ENCODE results near the gene PLEKHM2.
"Not testable (repeated sequence)": the region's sequence is repeated elsewhere in the genome, so short reads cannot be mapped to it uniquely, and the experiment has no call there.

Gene PLEKHM2

DNA sequence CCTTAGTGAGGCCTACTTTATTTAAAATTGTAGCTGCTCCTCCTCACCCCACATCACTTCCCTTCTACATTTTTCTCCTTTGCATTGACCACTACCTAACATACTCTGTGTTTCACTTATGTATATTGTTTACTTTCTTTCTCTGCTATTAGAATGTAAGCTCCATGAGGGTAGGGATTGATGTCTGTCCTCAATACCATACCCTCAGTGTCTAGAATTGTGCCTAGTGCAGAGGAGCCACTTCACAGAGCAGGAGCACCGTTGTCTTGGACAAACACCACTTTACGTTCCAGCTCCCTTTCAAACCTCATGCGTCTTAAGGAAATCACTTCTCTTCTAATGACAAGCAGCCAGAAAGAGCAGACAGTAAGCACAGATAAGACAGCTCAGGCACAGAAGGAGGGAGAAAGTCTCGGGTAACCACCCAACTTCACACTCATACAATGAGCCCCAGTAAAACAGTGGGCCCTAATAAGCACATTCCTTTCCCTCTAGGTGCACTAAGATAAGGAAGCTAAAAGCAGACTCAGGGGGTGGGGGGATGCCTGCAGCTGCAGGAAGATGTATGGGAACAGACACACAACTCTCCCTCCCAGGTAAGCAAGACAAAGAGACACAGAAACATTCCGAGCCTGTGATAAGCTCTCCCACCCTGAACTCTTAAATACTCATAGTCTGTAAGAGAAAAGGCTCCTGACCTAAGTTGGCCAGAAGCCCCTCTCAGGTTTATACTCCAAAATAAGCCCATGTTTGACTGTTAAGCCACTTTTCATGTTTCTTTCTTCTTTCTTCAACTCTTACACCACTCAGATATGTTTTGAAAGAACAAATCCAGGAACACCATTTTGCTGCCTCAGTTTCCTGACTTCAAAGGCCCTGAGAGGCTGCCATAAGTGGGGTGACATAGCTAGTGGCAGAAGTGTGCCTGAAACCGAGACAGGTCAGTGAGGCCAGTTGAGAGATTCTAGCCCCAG, 7.1 kb upstream of the PLEKHM2 start:
- DNase-seq (ENCODE audit: low read depth, low spot score) = no peak

DNA sequence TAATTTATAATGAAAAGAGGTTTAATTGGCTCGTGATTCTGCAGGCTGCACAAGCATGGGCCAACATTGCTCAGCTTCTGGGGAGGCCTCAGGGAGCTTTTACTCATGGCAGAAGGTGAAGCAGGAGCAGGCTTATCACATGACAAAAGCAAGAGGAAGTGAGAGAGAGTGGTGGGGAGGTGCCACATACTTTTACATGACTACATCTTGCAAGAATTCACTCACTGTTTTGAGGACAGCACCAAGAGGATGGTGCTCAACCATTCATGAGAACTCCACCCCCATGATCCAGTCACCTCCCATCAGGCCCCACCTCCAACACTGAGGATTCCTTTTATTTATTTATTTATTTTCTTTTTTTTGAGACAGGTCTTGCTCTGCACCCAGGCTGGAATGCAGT, 5.5 kb upstream of the PLEKHM2 start:
- DNase-seq (ENCODE audit: low read depth, low spot score) = no peak

DNA sequence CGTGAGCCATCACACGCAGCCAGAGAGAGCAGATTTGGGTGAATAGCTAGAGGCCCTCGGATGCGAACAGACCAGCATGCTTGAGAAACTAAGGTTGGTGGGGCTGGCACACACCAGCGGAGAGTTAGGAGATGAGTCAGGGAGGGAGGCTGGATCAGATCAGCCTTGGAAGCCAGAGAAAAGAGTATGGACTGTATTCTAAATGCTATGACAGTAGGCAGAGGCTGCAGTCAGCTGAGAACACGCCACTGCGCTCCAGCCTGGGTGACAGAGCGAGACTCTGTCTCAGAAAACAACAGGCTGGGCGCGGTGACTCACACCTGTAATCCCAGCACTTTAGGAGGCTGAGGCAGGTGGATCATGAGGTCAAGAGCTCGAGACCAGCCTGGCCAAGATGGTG, 4.0 kb upstream of the PLEKHM2 start:
- no peak for DNase-seq (ENCODE audit: low read depth, low spot score)

DNA sequence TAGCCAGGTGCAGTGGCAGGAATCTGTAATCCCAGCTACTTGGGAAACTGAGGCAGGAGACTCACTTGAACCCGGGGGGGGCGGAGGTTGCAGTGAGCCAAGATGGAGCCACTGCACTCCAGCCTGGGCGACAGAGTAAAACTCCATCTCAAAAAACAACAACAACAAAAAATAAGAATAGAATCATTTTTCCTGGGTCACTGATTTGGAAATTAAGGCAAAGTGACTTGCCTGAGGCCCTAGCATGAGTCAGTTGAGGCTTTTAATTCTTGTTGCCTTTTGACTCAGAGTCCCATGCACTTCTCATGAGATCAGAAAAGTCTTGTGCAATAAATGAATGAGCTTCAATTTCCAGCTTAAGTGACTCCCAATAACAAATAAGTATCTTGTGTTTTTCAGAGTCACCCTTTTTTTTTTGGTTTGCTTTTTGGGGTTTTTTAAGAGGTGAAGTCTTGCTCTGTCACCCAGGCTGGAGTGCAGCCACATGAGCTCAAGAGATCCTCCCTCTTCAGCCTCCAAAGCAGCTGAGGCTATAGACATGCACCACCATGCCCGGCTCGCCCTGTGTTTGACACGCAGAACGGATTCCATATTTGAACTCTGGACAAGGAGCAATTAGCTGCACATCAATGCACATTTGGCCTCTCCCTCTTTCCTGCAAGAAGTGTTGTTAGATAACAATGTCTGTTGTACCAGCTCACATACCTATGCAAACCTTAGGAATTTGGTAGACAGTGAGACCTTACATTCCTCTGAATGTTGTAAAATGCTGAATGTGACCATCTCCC, 3.4 kb upstream of the PLEKHM2 start:
- DNase-seq (ENCODE audit: low read depth, low spot score) = no peak

DNA sequence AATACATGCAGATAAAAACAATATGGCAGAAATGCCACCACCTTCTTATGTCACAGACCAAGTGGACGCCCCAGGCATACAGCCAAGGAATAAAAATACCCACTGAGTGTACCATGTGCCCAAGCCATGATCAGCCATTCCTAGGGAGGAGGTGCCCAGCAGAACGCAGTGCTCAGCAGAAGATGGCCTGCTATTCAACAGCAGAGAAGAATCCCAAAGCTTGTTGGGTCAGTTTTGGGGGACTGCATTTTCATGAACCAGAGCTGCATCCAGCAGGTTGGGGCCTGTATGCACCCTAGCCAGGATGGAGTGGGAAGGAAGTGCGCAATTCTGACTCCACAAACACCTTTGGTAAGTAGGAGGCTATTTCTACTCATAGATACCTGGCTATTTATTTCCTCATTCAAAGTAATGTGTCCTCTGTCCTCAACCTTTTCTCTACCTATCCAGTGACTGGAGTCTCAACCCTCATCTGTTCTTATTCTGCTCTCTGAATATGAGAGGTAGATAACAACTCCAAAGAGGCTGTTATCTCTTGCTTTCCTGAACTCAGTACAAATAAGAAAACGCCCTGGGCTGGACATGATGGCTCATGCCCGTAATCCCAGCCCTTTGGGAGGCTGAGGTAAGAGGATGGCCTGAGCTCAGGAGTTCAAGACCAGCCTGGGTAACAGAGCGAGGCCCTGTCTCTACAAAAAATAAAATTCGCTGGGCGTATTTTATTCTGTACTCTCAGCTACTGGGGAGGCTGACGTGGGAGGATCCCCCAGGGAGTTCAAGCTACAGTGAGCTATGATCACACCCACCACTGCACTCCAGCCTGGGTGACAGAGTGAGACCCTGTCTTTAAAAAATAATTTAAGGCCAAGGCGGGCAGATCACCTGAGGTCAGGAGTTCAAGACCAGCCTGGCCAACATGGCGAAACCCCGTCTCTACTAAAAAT, 2.5 kb upstream of the PLEKHM2 start:
- DNase-seq (ENCODE audit: low read depth, low spot score) = no peak

DNA sequence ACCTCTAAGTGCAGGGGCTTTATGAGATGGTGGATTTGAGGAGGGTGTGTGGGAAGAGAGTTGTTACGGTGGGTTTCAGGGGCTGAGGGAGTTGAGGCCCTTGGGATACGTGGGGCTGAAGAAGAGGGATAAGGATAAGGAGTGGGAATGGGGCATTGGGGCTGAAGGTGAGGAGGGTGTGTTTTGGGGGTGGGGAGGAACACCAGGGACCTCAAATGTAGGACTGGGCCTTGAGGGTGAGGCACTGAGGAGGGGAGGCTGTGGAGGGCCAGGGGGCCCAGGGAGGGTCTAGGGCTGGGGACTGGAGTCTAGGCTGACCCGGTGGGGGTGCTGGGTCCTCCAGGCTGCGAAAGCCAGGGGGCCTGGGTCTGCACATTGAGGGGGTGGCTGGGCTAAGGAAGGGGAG, 1.2 kb upstream of the PLEKHM2 start:
- no peak for DNase-seq (ENCODE audit: low read depth, low spot score)

DNA sequence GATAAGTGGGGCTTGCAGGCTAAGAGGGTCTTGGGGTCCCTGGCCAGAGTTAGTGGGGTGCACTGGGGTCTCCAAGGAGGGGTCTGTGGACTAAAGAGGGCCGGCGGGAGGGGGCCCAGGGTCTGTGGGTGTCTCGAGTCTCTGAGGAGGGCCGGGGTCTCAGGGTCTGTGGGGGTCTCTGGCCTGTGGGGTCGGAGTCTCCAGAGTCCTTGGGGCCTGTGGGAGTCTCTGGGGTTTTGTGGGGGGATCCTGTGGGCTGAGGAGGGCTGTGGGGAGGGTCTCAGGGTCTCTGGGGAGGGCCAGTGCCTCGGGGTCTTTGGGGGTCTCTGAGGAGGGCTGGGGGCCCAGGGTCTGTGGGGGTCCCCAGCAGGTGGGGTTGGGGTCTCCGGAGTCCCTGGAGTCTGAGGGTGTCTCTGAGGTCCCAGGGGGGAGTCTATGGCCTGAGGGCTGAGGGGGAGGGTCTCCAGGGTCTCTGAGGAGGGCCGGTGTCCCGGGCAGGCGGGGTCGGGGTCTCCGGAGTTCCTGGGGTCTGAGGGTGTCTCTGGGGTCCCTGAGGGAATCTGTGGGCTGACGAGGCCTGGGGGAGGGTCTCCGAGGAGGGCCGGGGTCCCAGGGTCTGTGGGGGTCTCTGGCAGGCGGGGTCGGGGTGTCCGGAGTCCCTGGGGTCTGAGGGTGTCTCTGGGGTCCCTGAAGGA, 628 bp upstream of the PLEKHM2 start:
- DNase-seq (ENCODE audit: low read depth, low spot score) = no peak

DNA sequence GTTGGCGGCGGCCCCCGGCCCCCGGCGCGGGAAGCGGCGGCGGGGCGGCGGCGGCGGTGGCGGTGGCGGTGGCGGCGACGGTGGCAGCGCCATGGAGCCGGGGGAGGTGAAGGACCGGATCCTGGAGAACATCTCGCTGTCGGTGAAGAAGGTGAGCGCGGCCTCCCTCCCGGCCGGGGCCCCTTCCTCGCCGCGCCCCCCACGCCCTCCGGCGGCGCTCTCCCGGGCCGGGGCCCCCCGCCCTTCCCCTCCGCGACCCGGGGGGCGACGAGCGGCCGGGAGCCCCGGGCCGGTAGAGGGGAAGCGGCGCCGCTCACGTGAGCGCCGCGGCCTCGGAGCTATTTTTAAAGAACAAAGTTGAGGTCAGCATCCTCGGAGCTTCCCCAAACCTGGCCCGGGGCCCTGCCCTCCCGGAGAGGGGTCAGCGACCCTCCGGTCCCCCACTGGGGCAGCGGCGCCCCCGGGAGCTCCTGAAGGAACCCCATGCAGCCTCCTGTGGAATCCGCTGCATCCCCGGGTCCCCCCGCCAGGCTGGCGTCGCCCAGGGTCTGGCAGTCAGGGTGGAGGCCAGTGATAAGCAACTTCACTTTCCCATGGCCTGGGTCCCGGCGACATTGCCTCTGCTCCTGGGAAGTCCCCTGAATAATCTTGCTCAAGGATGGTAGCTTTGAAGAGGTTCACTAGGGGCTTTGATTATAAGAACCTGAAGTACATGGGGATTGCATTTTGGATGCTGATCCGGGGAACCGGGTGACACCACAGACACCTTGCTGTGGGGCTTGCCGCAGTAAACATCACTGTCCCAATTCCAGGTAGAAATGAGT, 560 bp downstream of the PLEKHM2 start:
- no peak for DNase-seq (ENCODE audit: low read depth, low spot score)

DNA sequence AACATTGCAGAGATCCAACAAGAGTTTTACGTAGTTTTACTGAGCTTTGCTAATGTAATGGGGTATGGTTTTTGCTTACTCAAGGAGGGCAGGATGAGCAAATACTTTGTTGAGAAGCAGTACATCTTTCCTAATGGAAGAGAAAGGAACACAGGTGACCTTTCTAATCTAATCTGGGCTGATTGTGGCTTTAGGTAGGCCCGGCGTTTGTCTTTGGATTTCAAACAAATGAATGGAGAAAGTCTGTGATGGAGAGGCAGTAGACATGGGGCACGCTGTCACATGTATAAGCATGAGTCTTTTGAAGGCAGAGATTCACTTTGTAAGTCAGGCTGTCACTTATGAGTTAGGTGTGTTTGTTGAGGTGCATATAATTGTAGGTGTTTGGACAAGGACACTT, 1.7 kb downstream of the PLEKHM2 start:
- DNase-seq (ENCODE audit: low read depth, low spot score) = no peak

DNA sequence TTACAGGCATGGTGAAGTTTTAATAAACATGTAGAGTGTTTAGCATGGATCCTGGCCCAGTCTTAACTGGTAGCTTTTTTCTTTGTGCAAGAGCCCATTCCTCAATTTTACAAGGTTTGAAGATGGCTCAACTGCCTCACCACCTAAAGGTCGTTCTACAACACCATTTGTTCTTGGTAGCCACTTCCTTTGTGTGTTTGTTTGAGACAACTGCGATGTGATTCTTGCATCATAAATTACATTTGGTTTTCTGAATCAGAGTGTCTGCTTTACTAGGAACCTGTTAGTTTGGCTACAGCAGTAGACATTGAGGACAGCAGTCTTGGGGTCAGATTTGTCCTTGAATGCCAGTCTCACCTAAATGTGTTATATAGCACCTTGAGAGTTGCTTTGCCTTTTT, 3.3 kb downstream of the PLEKHM2 start:
- no peak for DNase-seq (ENCODE audit: low read depth, low spot score)

DNA sequence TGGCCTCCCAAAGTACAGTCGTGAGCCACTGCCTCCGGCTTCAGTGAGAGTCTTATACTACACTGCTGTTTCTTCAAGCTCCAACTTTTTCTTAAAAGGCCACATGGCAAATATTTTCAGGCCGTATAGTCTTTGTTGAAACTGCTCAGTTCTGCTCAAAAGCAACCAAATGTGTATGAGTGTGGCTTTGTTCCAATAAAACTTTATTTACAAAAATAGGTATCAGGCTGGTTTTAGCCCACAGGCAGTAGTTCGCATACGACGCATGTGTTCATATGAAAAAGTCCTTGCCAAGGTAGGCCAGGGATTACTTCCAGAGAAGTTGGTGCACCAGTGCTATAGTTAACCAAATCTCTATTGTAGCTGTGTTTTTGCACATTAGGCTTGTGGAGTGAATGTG, 6.2 kb downstream of the PLEKHM2 start:
- DNase-seq (ENCODE audit: low read depth, low spot score) = no peak

DNA sequence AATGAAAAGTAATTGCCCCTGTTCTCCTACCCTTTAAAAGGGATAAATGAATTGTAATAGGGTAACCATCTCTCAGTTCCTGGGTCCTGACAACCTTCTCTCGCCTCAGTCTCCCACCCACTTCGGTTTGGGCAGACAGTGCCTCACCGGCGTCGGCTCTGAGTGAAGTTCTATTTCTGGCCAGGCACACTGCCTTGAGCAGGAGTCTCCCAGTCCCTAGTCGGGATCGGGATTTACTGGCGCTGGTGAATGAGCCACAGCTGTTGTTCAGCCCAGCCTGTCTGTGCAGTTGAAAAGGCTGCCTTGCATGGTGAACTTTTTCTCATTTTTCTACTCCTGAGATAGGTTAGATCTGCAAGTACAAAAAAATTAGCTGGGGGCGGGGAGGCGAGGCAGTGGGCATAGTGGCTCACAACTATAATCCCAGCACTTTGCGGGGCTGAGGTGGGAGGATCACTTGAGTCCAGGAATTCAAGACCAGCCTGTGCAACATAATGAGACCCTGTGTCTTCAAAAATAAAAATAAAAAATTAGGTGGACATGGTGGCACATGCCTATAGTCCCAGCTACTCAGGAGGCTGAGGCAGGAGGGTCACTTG, 7.4 kb downstream of the PLEKHM2 start:
- no peak for DNase-seq (ENCODE audit: low read depth, low spot score)

DNA sequence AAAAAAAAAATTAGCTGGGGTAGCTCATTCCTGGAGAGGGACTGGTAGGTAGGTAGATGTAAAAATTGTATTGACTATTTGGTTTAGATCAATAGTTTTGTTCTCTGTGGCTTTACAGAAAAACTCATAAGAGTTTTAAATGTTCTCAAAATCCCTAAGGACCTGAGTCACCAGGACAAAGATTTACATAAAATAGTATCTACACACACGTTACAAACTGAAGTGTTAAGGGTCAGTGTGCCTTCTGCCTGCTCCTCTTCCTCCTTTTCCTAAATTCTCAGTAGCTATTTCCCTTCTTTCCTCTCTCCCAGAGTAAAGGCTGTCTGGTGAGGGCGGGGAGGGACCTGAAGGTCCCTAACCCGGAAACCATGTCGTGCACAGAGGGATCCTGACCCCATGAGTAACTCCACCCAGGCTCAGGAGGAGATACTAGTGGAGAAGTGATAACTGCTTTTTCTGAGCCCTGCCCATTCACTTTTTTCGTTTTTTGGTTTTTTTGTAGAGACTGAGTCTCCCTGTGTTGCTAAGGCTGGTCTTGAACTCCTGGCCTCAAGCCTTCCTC, 8.1 kb downstream of the PLEKHM2 start:
- no peak for DNase-seq (ENCODE audit: low read depth, low spot score)

DNA sequence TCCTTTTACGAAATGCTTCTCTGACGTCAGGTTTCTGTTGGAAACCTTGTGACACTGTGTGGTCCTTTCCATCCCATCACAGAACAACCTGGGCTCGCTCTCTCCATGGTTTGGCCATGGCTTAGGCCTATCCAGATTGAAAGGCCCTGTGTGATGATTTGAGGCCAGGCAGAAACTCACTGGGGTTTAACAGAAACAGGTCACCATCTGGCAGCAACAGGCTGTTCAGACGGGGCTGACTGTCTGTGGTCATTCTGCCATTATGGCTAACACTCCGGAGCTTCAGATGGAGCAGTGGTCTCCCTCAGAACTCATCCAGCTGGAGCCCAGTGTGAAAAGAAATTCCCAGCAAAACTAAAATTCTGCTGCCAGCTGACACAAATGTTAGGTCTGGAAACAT, 9.3 kb downstream of the PLEKHM2 start:
- no peak for DNase-seq (ENCODE audit: low read depth, low spot score)

DNA sequence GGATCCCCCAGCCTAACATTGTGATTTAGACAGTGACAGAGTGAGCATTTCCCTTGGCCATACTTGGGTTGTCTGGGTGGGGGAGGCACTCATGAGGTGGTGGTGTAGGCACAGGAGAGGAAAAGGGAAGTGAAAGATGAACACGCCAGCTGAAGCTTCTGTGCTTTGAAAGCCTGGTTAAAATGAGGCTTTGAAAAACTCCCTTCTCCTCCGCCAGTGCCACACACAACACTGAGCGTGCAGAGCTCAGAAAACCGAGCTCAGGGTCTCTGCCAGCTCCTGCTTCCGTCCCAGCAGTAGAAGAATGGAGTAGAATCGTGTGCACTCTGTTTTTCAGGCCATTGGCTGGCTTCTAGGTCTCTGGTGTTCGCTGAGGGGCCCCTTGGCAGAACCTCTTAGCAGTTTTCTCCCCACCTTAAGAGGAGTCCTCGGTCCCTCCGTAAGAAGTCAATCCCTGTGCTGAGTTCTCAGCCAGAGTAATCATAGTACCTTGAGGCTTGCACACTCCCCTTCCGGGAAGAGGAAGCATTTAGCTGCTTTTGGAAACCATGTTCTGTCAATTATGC, 12.9 kb downstream of the PLEKHM2 start:
- no peak for DNase-seq (ENCODE audit: low read depth, low spot score)

DNA sequence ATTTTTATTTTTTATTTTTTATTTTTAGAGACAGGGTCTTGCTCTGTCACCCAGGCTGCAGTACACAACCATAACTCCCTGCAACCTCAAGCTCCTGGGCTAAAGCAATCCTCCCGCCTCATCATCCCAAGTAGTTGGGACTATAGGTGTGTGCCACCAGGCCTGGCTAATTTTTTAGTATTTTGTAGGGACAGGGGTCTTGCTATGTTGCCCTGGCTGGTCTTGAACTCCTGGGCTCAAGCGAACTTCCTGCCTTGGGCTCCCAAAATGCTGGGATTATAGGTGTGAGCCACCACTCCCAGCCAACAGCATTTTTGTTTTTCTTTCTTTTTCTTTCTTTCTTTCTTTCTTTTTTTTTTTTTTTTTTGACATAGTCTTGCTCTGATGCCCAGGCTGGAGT, 14.1 kb downstream of the PLEKHM2 start:
- no peak for DNase-seq (ENCODE audit: low read depth, low spot score)

DNA sequence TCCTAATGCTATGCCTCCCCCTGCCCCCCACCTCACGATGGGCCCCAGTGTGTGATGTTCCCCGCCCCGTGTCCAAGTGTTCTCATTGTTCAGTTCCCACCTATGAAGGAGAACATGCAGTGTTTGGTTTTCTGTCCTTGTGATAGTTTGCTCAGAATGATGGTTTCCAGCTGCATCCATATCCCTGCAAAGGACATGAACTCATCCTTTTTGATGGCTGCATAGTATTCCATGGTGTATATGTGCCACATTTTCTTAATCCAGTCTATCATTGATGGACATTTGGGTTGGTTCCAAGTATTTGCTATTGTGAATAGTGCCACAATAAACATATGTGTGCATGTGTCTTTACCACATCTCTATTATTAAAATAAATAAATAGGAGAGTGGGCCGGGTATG, 15.2 kb downstream of the PLEKHM2 start:
- not testable (repeated sequence) for DNase-seq (ENCODE audit: low read depth, low spot score)

DNA sequence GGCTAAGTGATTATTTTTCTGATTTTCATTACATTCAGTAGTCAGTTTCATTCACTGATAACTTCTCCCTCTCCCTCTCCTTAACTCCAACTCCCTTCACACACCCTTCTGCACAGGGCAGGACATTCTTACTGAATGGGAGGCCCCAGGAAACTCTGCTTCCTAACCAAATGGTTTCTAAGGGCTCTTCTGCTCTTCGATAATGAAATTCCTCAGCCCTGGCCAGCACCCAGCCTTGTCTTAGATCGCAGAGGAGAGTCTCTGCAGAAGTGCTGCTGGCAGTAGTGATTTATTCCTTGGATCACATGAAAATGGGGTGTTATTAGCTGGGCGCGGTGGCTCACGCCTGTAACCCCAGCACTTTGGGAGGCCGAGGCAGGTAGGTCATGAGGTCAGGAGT, 16.4 kb downstream of the PLEKHM2 start:
- no peak for DNase-seq (ENCODE audit: low read depth, low spot score)

DNA sequence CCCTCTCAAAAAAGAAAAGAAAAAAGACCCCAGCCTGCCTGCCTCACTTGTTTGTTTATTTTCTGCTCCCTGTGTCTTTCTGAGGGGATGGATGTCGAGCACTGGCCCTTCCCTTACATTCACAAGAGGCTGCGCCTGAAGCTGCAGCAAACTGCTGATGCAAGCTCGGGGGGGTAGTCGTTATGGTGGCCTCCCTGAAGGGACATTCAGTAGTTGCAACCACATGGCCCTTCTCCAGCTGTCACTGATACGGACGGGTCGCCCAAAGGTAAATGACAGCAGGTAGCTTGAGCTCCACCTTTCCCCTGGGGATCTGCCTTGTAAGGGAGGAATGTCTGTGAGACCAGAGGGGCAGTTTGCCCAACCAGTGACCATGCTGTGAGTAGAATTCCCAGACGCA, 17.7 kb downstream of the PLEKHM2 start:
- DNase-seq (ENCODE audit: low read depth, low spot score) = no peak

Data from smooth muscle cell of the brain vasculature (primary cell).